ENCODE measurements around the gene POLR3GL. TPM values are rescaled to one million over a fixed set of nuclear protein-coding genes. Genes with fewer than 3 reads are reported as not detected.

POLR3GL gene
- total and polyA plus RNA-seq, 4 donors: 9.4 to 34.3 (median 27.3) TPM

- ATAC-seq (ENCODE audit: insufficient read depth, low FRiP score) (no peak), DNase-seq (no peak)
- H3K36me3 ChIP-seq (ENCODE audit: control insufficient read depth in 4 of 4, insufficient read depth in 4 of 4, low read length in 4 of 4): peaks cover 0 to 3% (median 0%) of the 10 kb centered on the region in 4 donors
- H3K27me3 ChIP-seq (ENCODE audit: control insufficient read depth in 3 of 3, insufficient read depth in 3 of 3, low read length in 2 of 3): peaks cover 0 to 18% (median 4%) of the 10 kb centered on the region in 3 donors
- TF ChIP-seq CTCF (IDR thresholded peaks at IDR 0.05; ENCODE audit: control extremely low read depth, extremely low read depth): no peak
- no peak overlapping the region for H3K4me3 ChIP-seq
- H3K27ac ChIP-seq (ENCODE audit: low read depth in 1 of 2, low read length in 1 of 2): no peak overlapping the region
- H3K9me3 ChIP-seq (ENCODE audit: control insufficient read depth in 4 of 4, insufficient read depth in 3 of 4, low read length in 3 of 4): no peaks in the 10 kb centered on the region
- H3K9ac ChIP-seq (ENCODE audit: insufficient read depth in 1 of 2, low read length in 2 of 2): no peak overlapping the region
- peaks cover 16 to 72% (median 23%) of the 10 kb centered on the region in 5 donors for H3K4me1 ChIP-seq (ENCODE audit: control insufficient read depth in 5 of 5, insufficient read depth in 5 of 5, low read length in 5 of 5)
Measured at GRCh38 chr1:145958734-145959133, 5.8 kb upstream of the POLR3GL start.

GRCh38 chr1:145959333-145959732, 5.2 kb upstream of the POLR3GL start:
- Histone ChIP-seq H3K36me3 (ENCODE audit: control insufficient read depth in 4 of 4, insufficient read depth in 4 of 4, low read length in 4 of 4) (peaks cover 0 to 3% (median 0%) of the 10 kb centered on the region in 4 donors), H3K27me3 (ENCODE audit: control insufficient read depth in 3 of 3, insufficient read depth in 3 of 3, low read length in 2 of 3) (peaks cover 0 to 18% (median 4%) of the 10 kb centered on the region in 3 donors), H3K4me1 (ENCODE audit: control insufficient read depth in 5 of 5, insufficient read depth in 5 of 5, low read length in 5 of 5) (peaks cover 16 to 72% (median 26%) of the 10 kb centered on the region in 5 donors), H3K9me3 (ENCODE audit: control insufficient read depth in 4 of 4, insufficient read depth in 3 of 4, low read length in 3 of 4) (no peaks in the 10 kb centered on the region), H3K27ac (ENCODE audit: low read depth in 1 of 2, low read length in 1 of 2) (peak overlapping the region in 1 of 2 donors; percentile 28), H3K4me3 (no peak overlapping the region), H3K9ac (ENCODE audit: insufficient read depth in 1 of 2, low read length in 2 of 2) (no peak overlapping the region)
- no peak for ATAC-seq (ENCODE audit: insufficient read depth, low FRiP score)
- DNase-seq: no peak
- TF ChIP-seq CTCF (IDR thresholded peaks at IDR 0.05; ENCODE audit: control extremely low read depth, extremely low read depth): no peak

- H3K9me3 ChIP-seq (ENCODE audit: control insufficient read depth in 4 of 4, insufficient read depth in 3 of 4, low read length in 3 of 4): no peaks in the 10 kb centered on the region
- H3K36me3 ChIP-seq (ENCODE audit: control insufficient read depth in 4 of 4, insufficient read depth in 4 of 4, low read length in 4 of 4): no peaks in the 10 kb centered on the region
- peak overlapping the region; percentile 60 for H3K4me3 ChIP-seq
- TF ChIP-seq CTCF (IDR thresholded peaks at IDR 0.05; ENCODE audit: control extremely low read depth, extremely low read depth): no peak
- DNase-seq (peak in 1 of 3 donors; percentile 37), ATAC-seq (ENCODE audit: insufficient read depth, low FRiP score) (no peak)
- H3K4me1 ChIP-seq (ENCODE audit: control insufficient read depth in 5 of 5, insufficient read depth in 5 of 5, low read length in 5 of 5): peaks cover 16 to 68% (median 21%) of the 10 kb centered on the region in 5 donors
- no peak overlapping the region for H3K9ac ChIP-seq (ENCODE audit: insufficient read depth in 1 of 2, low read length in 2 of 2)
- 10 to 13% methylated on average over 12 of the region's 12 CpGs for WGBS, 2 donors
- H3K27ac ChIP-seq (ENCODE audit: low read depth in 1 of 2, low read length in 1 of 2): peak overlapping the region; percentile 80 to 91
- H3K27me3 ChIP-seq (ENCODE audit: control insufficient read depth in 3 of 3, insufficient read depth in 3 of 3, low read length in 2 of 3): peaks cover 0 to 18% (median 4%) of the 10 kb centered on the region in 3 donors
Measured at GRCh38 chr1:145959957-145960467, 4.5 kb upstream of the POLR3GL start.
